Measurements from ENCODE around the gene PAK3.
A peak's percentile ranks its signal among the peaks of the same experiment; 100 is the strongest.

PAK3 gene

DNA sequence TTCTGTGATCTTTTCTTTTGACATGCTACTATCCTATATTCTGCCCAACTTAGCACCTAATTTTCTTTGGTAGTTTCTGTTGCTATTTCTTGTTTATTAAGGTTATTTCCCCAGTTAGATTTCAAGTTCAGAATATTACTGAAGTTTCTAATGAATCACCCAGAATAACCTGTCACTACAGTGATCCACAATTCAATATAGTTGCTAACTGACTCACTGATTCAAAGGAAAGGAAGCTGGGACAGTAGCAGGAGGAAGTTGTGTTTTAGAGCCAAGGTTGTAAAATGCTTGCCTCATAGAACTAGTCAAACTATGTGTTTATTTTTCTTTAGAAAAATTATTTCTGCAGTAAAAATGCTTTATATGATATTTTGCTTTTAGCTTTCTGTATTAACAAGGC is 37.4 kb downstream of the PAK3 start:
- DNase-seq = peak; percentile 22

DNA sequence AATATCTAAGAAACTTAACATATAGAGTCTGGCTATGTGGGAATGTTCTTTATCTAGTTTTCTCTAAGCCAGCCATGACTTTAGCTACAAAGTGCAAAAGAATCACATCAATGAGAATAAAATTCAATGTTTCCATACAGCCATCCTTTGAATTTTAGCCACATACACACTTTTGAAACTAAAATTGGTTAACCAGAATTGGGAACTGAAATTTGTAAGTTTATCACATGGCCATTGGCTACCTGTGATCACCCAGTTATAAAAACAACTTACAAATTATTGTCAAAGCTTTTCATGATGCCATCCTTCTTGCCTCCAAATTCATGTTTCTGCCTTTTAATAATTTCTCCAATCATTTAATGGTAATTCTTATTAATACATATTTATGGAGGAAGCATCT is 49.9 kb downstream of the PAK3 start:
- no peak for DNase-seq

DNA sequence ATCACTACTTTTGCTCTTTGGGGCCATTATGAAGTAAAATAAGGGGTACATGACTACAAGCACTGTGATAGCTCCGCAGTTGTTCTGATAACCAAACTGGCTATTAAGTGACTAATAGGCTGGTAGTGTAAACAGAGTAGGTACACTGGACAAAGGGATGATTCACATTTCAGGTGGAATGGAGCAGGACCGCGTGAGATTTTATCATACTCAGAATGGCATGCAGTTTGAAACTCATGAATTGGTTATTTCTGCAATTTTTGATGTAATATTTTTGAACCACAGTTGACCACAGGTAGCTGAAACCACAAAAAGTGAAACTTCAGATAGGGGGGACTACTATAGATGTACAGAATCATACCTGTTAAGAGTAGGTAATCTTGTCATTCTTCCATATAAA is 55.8 kb downstream of the PAK3 start:
- DNase-seq = no peak

DNA sequence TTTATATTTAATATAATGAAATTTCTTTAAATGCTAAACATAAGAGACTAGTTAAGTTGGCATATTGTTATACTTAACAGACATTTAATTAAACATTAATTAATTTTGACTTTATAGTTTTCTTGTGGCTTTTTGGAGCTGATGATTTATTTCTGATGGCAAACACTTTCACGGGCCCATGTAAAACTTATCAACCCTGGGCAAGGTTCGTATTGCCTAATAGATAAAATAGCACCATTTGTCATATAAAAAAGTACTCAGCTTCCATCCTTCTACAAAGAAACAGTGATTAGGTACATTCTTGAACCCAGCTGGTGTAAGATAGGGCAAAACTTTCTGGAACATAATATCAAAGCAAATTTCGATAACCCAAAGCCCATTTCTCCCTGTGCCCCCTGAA is 63.2 kb downstream of the PAK3 start:
- no peak for DNase-seq

DNA sequence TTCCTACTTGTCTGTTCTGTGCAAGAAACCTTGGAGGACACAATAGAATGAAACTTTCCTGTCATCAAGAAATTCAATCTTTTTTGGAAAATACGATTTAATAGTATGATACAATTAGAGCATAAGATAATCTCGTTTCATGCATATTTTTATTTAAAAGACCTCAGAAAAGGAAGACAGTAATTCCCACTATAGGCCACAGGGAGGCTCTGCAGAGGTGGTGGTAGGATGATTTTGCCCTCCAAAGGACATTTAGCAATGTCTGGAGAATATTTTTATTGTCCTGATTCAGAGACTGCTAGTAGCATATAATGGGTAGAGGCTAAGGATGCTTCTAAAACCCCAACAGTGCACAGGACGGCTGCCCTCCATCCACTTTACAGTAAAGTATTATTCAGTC is 68.7 kb downstream of the PAK3 start:
- DNase-seq = peak; percentile 2

DNA sequence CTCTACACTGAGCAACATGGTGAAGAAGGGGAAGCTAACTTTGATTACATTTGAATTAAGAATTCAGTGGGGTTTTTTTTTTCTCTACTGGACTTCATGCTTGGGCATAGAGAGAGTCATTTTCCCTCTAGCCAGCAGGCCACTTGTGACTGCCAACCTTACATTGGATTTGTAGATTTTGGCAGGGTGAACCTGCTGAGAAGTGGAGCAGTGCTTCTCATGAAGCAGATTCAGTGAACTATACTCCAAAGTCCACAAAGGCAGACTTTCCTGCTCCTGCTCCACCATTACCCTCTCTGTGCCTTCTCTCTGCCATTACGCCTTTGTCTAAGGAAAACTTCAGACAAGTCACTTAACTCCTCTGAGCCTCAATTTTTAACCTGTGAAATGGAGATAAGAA is 69.9 kb downstream of the PAK3 start:
- DNase-seq = no peak

DNA sequence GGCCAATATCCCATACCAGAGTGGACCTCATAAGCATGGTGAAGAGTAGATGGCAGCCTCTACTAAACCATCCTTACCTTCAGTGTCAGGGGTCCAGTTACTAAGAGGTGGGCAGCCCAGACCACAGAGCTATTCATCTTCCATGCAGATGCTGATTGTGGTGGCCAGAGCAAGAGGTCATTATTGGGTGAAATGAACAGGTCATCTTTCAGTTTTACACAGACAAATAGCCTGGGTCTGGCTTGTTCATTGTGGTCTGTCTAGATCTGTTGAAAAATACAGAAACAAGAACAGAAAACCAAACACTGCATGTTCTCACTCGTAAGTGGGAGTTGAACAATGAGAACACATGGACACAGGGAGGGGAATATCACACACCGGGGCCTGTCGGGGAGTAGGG is 71.3 kb downstream of the PAK3 start:
- DNase-seq = no peak

DNA sequence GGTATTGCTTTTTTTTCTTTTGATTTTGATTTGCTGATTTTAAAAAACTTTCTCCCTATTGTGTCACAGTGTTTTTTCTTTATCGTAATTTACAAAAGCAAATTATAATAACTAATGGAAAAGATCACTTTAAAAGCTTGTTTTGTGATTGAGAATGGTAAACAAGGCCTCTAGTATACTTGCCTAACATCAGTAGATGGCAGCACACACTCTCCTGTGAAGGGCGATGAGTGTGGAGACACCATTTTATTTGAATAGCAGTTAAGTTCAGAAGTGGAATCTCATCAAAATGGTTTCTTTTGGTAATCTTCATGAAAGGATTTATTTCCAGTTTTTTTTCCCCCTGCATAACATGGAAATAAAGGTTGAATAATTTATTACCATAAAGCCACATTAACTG is 72.3 kb downstream of the PAK3 start:
- peak; percentile 37 for DNase-seq

DNA sequence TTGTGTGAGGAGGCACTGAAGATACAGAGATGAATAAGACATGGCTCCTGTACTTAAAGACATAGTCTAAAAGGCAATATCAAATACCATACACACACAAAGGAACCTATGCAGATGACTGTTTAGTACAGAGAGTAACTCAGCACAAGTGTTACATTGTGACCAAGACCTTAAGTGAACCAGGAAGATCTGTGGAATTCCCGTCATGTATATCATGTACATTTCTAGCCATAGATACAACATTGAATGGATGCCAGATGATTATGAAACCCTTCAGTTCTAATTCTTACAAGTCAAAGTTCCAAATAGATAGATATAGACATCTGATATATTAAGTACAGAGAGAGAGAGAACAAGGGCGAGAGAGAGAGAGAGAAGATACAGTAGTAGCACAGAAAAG is 73.2 kb downstream of the PAK3 start:
- DNase-seq = no peak

DNA sequence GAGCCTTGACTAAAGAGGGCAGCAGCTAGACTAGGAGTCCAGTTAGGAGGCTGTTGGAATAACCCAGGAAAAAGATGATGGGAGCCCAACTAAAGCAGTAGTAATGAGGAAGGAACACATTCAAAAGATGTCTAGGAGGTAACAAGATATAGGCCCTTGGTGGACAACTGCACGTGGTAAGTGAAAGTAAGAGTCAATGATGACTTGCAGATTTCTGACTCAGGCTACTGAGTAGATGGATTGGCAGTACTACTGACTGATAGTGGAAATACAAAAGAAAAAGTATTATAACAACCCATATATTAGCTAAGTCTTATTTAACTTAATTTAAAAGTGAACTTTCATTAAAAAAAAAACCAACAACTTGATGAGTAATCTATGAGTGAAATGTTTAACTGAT is 74.0 kb downstream of the PAK3 start:
- peak; percentile 32 for DNase-seq

DNA sequence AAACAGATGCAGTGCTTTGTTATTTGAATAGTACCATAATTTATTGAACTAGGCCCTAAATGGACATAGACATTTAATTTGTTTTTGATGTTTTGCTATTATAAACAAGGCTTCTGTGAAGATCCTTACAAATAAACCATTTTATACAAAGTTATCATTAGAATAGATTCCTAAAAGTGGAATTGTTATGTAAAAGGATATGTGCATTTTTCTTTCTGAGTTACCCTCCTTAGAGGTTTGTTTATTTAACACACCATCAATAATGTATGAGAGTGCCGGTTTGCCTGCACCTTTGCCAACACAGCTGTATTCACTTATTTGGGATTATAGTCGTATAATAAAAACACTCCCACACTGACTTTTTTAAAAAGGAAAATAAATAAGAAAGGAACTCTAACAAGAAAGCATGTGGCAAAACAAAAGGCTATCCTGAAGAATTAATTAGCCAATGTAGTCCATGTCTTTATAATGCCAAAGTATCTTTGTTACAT is 84.8 kb downstream of the PAK3 start:
- DNase-seq = no peak

DNA sequence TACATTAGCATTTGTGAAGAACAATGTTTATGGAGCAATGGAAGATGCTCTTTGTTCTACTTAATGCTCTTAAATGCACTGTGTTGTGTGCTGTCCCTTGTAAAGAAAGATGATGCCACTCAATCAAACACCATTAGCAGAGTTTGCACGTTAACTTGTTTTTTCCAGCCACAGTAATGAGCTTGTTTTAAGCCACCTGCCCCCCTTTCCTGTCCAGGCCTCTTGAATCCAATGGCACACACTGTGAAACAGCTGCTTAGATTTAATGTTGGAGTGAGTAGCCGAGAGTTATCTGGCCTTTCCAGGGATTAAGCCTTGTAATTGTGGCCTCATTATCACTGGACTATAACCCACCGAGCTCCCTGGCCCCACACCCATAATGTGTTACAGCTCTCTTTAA is 86.0 kb downstream of the PAK3 start:
- DNase-seq = no peak

DNA sequence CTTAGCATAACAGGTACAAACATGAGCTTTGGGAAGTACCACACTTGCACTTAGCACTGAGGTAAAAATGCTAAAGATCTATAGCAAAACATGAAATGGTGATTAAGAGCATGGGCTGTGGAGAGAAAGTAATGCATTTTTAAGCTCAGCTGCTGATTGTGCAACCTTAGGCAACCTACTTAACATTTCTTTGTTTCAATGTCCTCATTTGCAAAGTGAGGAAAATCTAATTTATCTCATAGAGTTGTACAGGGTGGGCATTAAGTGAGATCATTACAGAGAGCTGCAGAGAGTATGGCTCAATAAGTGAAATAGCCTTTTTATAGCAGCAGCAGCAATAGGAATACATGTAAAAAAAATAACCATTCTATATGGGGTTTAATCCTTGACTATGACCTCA is 87.0 kb downstream of the PAK3 start:
- no peak for DNase-seq

DNA sequence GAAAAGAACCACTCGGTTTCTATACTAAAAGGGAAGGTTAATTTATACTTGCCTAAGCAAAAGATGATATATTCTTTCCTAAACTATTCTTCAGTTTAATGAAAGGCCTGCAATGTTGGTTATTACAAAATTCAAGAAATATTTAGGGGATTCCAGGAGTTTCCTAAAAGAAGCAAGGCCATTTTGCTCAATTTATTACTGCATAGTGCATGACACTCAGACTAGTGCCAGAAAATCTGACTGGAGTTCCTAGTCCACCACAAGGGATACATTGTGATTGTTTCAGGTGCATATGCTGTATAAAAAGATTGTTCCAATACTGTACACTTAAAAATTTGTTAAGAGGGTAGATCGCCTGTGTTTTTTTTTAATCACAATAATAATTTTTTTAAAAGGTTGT is 95.6 kb downstream of the PAK3 start:
- no peak for DNase-seq

DNA sequence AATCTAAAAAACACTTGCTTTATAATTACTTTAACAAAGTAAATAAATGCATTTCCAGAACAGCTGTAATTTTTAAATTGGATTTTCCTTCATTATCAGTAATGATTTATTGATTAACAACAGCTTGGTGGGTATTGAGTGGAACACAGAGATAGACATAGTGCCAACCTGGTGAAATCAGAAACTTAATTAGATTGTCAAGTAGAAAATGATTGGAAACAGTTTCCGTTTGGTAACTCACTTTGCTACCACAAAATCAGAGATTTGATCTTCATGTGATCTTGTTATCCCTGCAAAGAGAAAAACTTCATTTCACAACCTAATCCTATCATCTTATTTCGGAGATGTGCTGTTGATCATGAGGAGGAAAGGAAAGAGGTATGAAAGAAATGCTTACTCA is 103.5 kb downstream of the PAK3 start:
- no peak for DNase-seq

DNA sequence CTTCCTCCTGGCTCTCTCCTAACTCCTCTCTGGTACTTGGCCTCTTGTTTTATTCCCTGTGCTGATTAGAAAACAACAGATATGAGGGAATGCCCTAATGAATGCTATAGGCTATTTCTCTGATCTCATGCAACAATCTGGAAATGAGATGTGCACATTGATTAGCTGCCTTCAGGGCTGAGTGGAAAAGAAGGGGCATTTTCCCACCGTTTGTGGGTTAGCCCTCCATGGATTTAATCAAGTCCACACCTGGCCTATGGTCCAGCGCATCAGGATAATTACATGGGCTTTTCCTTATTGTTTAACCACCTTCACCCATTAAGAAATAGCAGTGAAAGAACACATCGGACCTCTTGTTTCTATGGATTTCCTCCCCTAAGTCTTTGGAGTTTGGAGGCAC is 104.3 kb downstream of the PAK3 start:
- DNase-seq = no peak

DNA sequence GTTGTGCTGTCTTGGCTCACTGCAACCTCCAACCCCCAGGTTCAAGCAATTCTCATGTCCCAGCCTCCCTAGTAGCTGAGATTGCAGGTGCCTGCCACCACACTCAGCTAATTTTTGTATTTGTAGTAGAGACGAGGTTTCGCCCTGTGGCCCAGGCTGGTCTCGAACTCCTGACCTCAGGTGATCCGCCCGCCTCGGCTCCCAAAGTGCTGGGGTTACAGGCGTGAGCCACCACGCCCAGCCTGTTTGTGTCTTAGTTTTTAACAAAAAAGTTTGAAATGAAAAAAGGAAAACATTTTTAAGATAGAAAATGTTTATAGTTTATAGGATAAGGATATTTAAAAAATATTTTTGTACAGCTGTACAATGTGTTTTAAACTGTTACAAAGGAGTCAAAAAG is 111.9 kb downstream of the PAK3 start:
- no peak for DNase-seq

DNA sequence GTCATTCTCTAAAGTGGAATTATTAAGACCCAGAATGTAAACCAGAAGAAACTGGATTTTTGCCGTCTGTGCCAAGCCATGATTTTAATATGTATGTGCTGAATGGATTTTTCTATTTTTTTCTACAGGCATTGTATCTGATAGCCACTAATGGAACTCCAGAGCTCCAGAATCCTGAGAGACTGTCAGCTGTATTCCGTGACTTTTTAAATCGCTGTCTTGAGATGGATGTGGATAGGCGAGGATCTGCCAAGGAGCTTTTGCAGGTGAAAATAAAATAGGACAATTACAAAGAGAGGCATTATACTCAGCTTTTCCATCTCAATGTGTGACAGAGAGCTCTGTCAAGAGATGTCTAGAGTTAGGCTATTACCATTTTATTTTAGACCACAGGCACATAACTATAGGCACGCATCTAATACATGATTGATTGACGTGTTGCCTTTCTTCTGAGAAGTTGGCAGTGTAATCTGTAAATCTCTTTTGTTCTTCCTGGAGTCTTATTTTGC is 120.4 kb downstream of the PAK3 start:
- no peak for DNase-seq

DNA sequence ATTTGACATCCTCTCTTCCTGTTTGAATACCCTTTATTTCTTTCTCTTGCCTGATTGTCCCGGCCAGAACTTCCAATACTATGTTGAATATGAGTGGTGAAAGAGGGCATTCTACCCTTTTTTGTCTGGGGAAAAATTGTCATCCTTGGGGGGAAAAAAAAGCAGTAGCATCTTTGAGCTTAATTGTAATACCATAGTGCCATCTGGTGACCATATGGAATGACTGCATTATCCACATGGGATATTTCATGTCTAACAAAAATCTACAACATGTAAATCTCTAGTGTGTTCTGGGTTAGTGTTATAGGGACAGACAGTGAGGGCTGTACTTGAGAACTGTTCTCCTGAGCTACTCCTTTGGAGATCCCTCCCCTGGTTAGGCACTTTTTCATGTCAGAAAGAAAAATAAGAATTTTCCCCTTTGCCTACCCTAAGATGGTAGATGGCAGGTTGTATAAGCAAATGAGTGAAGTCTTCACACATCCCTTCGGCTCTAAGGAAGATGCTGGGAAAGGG is 148.3 kb downstream of the PAK3 start:
- peak; percentile 30 for DNase-seq

DNA sequence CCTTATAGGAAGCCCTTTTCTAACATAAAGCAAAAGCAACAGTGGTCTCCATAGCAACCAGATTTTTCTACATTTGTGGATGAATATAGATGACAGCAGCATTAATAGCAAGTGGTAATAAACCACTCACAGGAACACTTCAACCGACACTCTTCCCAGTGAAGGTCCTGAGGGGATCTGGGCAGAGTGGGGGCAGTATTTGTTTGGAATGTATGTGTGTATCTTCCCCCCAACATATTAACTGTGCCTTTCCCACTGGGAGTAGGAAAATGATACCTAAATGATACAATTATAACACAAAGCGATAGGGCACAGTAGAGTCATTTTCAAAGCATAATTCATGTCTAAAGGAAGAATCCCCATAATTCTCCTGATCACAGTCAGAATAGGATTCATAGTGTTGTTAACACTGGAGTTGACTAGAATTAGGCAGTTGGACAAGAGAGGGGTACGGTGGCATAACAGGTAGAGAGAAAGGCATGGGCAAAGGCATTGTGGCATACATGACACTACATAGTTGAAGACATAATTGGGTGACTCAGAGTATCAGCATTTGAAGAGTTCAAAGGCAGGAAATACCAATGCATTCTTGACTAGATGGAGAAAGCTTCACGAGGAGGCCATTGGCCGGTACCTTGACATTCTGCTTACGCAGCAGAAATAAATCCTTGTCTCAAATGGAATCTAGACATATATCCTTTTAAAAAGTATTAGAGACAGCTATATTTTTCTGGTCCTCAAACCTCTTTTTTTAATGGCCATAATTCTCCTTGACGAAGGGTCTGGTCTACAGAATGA is 159.1 kb downstream of the PAK3 start:
- no peak for DNase-seq

DNA sequence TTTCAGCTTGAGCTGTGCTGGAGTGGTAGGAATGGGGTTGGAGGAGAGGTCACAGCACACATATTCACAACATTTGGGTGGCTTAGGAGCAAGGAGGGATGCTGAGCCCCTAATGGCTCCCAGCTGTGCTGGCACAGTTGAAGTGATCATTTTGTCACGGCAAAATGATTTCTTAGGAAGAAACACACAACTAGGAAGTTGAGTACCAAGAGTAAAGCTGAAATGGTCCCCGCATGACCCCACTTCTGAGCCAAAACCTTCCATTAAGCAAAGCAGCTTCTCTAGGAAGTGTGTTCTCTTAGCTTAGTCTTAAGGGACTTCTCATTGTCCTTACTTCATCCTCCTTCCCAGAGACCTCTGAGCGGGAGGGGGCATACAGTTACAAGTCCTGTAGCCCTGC is 161.7 kb downstream of the PAK3 start:
- no peak for DNase-seq

DNA sequence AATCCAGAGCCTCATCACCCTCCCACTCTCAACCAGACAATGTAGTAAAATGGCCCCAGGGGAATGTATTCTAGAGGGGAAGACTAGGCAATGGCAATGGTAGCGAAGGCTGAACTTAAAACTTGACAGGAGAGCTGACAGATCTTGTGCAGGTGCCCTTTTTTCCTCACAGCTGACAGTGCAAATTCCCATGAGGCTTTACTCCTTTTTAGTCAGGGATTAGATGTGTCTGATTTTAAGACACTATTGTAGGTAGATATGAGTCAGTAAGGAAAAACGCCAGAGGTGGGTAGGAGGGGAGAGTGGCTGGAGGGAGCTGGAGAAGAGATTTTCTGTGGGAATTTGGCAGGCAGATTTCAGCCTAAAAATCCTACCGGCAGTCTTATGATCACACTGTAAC is 163.6 kb downstream of the PAK3 start:
- DNase-seq = no peak

DNA sequence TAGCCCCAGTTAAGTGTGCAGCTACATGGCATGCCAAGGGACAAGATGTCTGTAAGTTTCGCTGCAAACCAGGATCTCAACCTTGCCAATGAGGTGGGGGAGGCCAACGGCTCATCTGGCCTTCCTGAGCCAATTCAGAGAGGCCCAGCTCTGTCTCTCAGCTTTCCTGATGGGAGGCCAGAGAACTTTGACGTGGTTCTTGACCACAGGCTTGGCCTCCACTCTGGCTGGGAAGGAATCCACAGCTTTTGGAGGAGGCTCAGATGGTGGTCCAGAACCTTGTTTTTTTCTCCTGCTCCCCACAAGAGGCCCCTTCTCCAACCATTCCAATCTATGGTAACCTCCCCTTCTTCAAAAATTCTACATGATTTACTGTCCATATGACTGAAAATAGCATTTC is 164.5 kb downstream of the PAK3 start:
- no peak for DNase-seq

DNA sequence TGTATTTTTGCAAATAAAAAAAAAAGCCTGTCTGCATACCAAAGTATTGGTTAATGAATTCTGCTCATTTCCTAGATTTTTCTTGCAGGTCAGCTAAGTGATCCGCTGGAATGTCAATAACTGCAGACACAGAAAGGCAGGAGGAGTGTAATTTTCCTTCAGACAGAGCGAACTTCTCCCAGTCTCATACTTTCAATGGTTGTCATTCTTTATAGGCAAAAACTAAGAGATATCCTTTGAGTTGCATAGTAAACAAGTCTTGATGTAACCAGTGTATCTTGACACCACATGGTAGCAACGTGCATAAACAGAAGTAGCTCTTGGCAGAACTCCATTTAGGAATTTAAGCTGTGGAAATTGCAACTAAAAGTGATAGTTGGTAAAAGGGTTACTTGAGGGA is 166.1 kb downstream of the PAK3 start:
- DNase-seq = no peak

DNA sequence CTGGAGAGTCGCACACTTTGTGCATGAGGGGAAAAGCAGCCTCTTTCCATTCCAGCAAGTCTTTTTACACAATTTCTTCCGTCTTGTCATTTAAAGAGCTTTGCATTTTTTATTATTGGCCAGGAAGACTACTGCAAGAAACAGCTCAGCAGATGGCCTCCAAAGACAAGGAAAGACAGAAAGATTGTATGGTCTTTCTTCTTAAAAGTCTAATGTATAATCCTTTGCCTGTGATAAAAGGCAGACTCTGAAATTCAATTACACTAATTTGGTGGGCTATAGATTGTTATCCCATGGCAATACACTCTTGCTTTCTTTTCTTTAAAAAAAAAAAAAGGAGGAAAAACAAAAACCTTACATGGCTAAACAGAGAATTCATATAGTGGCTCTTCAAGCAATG is 168.4 kb downstream of the PAK3 start:
- DNase-seq = no peak
